PC-9 (cell line): ENCODE measurements around the gene SCARF2.

Source experiments
- EZH2 ChIP-seq: fragments of 200-600 bp; sonication (generic); IDR thresholded peaks from 2 replicates; pipeline ENCODE4 v1.8.0; 2017; ENCODE audit warnings: antibody characterized with exemption, low read depth
- TF ChIP-seq, protein P1 (sequence below): fragments of 200-600 bp; sonication (generic); conservative IDR thresholded peaks from 2 replicates; pipeline ENCODE4 v1.6.1; 2017; ENCODE audit warnings: mixed run types, antibody characterized with exemption, mild to moderate bottlenecking, moderate library complexity

DNA sequence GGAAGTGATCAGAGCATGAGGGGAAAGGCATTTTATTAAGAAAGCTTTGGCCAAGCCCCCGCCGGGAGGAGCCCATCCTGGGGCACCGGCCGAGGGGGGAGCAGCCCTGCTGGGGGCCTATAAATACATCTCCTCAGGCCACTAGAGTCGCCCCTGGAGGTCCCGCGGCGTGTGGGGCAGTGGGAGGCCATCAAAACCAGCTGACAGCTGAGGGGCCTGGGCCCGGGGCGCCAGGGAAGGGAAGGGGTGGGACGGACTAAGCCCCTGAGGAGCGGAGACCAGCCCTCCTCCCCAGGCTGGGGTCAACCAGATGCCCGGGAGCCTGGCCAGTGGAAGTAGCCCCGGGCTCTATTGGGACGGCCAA lies 13.1 kb downstream of the SCARF2 start:
- TF ChIP-seq, protein P1, sequence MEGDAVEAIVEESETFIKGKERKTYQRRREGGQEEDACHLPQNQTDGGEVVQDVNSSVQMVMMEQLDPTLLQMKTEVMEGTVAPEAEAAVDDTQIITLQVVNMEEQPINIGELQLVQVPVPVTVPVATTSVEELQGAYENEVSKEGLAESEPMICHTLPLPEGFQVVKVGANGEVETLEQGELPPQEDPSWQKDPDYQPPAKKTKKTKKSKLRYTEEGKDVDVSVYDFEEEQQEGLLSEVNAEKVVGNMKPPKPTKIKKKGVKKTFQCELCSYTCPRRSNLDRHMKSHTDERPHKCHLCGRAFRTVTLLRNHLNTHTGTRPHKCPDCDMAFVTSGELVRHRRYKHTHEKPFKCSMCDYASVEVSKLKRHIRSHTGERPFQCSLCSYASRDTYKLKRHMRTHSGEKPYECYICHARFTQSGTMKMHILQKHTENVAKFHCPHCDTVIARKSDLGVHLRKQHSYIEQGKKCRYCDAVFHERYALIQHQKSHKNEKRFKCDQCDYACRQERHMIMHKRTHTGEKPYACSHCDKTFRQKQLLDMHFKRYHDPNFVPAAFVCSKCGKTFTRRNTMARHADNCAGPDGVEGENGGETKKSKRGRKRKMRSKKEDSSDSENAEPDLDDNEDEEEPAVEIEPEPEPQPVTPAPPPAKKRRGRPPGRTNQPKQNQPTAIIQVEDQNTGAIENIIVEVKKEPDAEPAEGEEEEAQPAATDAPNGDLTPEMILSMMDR = no peak
- no peak for TF ChIP-seq EZH2
